ENCODE measurements around the gene DCDC2.

- TF ChIP-seq, protein P1, sequence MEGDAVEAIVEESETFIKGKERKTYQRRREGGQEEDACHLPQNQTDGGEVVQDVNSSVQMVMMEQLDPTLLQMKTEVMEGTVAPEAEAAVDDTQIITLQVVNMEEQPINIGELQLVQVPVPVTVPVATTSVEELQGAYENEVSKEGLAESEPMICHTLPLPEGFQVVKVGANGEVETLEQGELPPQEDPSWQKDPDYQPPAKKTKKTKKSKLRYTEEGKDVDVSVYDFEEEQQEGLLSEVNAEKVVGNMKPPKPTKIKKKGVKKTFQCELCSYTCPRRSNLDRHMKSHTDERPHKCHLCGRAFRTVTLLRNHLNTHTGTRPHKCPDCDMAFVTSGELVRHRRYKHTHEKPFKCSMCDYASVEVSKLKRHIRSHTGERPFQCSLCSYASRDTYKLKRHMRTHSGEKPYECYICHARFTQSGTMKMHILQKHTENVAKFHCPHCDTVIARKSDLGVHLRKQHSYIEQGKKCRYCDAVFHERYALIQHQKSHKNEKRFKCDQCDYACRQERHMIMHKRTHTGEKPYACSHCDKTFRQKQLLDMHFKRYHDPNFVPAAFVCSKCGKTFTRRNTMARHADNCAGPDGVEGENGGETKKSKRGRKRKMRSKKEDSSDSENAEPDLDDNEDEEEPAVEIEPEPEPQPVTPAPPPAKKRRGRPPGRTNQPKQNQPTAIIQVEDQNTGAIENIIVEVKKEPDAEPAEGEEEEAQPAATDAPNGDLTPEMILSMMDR (IDR thresholded peaks at IDR 0.05; ENCODE audit: borderline replicate concordance, extremely low read depth, low read length, poor library complexity, severe bottlenecking): no peak
- TF ChIP-seq EZH2 (IDR thresholded peaks at IDR 0.05; ENCODE audit: borderline replicate concordance, low read depth, low read length, severe bottlenecking): no peak
These were observed 16.6 kb downstream of the DCDC2 start for GRCh38 chr6:24340998-24341938.
